ENCODE measurements around the gene CACNA1B.
"Not testable (repeated sequence)": the region's sequence is repeated elsewhere in the genome, so short reads cannot be mapped to it uniquely, and the experiment has no call there.

Gene CACNA1B

GRCh38 chr9:138122201-138122600 is 244.6 kb downstream of the CACNA1B start:
- DNase-seq (ENCODE audit: low read depth in 2 of 2), result no peak
- TF ChIP-seq CTCF (IDR thresholded peaks at IDR 0.05; ENCODE audit: low read depth, low read length), result no peak

GRCh38 chr9:138122676-138123075 is 245.1 kb downstream of the CACNA1B start:
- no peak for TF ChIP-seq CTCF (IDR thresholded peaks at IDR 0.05; ENCODE audit: low read depth, low read length)
- H3K4me3 ChIP-seq (replicated peaks in 1 of 2; ENCODE audit: low read depth in 2 of 2, low read length in 2 of 2), result no peak overlapping the region
- DNase-seq (ENCODE audit: low read depth in 2 of 2), result no peak

More at GRCh38 chr9:138122201-138122600, 244.6 kb downstream of the CACNA1B start:
- H3K4me3 ChIP-seq (replicated peaks in 1 of 2; ENCODE audit: low read depth in 2 of 2, low read length in 2 of 2), result no peak overlapping the region

- no peak overlapping the region for H3K4me3 ChIP-seq (replicated peaks in 1 of 2; ENCODE audit: low read depth in 2 of 2, low read length in 2 of 2)
- TF ChIP-seq CTCF (IDR thresholded peaks at IDR 0.05; ENCODE audit: low read depth, low read length), result no peak
- DNase-seq (ENCODE audit: low read depth in 2 of 2), result no peak
Observed at GRCh38 chr9:138123086-138123485, 245.5 kb downstream of the CACNA1B start.

- H3K4me3 ChIP-seq (replicated peaks in 1 of 2; ENCODE audit: low read depth in 2 of 2, low read length in 2 of 2); DNase-seq (ENCODE audit: low read depth in 2 of 2): not testable (repeated sequence)
Observed at GRCh38 chr9:138126090-138126857, 248.7 kb downstream of the CACNA1B start.

GRCh38 chr9:138126858-138127584 is 249.4 kb downstream of the CACNA1B start:
- DNase-seq (ENCODE audit: low read depth in 2 of 2); H3K4me3 ChIP-seq (replicated peaks in 1 of 2; ENCODE audit: low read depth in 2 of 2, low read length in 2 of 2): not testable (repeated sequence)

- DNase-seq (ENCODE audit: low read depth in 2 of 2); H3K4me3 ChIP-seq (replicated peaks in 1 of 2; ENCODE audit: low read depth in 2 of 2, low read length in 2 of 2): not testable (repeated sequence)
Observed at GRCh38 chr9:138128027-138128426, 250.4 kb downstream of the CACNA1B start.

GRCh38 chr9:138129318-138129717 is 251.7 kb downstream of the CACNA1B start:
- H3K4me3 ChIP-seq (replicated peaks in 1 of 2; ENCODE audit: low read depth in 2 of 2, low read length in 2 of 2); DNase-seq (ENCODE audit: low read depth in 2 of 2): not testable (repeated sequence)

- not testable (repeated sequence) for H3K4me3 ChIP-seq (replicated peaks in 1 of 2; ENCODE audit: low read depth in 2 of 2, low read length in 2 of 2); DNase-seq (ENCODE audit: low read depth in 2 of 2)
Observed at GRCh38 chr9:138132946-138133705, 255.5 kb downstream of the CACNA1B start.

GRCh38 chr9:138134581-138134980 is 257.0 kb downstream of the CACNA1B start:
- not testable (repeated sequence) for DNase-seq (ENCODE audit: low read depth in 2 of 2); H3K4me3 ChIP-seq (replicated peaks in 1 of 2; ENCODE audit: low read depth in 2 of 2, low read length in 2 of 2)

- DNase-seq (ENCODE audit: low read depth in 2 of 2); H3K4me3 ChIP-seq (replicated peaks in 1 of 2; ENCODE audit: low read depth in 2 of 2, low read length in 2 of 2): not testable (repeated sequence)
Observed at GRCh38 chr9:138139096-138139495, 261.5 kb downstream of the CACNA1B start.

- not testable (repeated sequence) for DNase-seq (ENCODE audit: low read depth in 2 of 2); H3K4me3 ChIP-seq (replicated peaks in 1 of 2; ENCODE audit: low read depth in 2 of 2, low read length in 2 of 2)
Observed at GRCh38 chr9:138140980-138141379, 263.4 kb downstream of the CACNA1B start.

GRCh38 chr9:138142528-138143244 is 265.1 kb downstream of the CACNA1B start:
- not testable (repeated sequence) for DNase-seq (ENCODE audit: low read depth in 2 of 2); H3K4me3 ChIP-seq (replicated peaks in 1 of 2; ENCODE audit: low read depth in 2 of 2, low read length in 2 of 2)

- not testable (repeated sequence) for H3K4me3 ChIP-seq (replicated peaks in 1 of 2; ENCODE audit: low read depth in 2 of 2, low read length in 2 of 2); DNase-seq (ENCODE audit: low read depth in 2 of 2)
Observed at GRCh38 chr9:138143491-138143890, 265.9 kb downstream of the CACNA1B start.

GRCh38 chr9:138147556-138147955 is 270.0 kb downstream of the CACNA1B start:
- DNase-seq (ENCODE audit: low read depth in 2 of 2), result peak in 1 of 2 donors; percentile 18
- H3K4me3 ChIP-seq (replicated peaks in 1 of 2; ENCODE audit: low read depth in 2 of 2, low read length in 2 of 2), result not testable (repeated sequence)
